Measurements from ENCODE around the gene PRPF19. TPM values are rescaled to one million over a fixed set of nuclear protein-coding genes. Genes with fewer than 3 reads are reported as not detected.

The PRPF19 gene
- total RNA-seq = 29.6 and 32.6 TPM in 2 replicates

GRCh38 chr11:60906132-60906972 is at the start of gene PRPF19:
PRPF19 (minus strand) TSS chr11:60906585; CDS start chr11:60906382, 203 bp downstream.

DNA sequence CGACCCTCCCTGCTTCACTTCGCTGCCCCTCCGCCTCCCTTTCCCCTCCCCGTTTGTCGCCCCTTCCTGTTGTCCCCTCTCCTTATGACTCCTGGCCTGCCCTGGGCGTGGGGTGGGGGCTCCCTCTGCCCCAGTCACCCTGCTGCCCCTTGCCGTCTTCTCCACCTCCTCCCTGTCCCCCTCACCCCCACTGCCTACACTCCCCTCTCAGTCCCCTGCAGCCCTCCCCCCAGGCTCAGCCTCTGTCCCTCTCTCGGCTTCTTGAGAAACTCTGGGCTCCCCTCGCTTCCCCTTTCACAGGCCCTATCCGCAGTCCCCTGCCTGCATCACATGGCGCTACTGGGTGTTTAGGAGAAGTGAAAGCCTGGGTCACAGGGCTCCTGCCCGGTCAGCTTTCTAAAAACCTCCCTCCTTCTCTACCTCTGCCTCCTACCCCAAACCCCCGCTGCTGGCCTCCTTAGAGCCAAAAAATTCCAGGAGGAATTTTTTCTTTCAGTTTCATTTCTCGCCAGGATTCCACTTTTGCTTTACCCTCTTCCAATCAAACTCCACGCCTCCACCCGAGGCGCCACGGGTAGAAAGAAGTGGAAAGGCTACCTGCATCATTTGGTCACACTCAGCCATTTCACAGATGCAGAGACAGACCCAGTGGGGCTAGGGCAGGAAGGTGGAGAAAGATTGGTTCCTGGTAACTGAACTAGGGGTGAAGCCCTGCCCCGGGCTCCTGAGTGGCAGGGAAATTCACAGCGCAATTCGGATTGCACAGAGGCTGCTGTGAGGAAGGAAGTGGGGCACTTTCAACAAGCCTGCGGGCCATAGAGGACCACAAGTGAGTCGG is 45.7 kb upstream of the PRPF19 start, which contains the start of gene SLC15A3:
Gene SLC15A3, minus strand, starts transcription at position 273 of the 838 bp plus-strand sequence. CDS start 625 bp downstream, outside the sequence.

GRCh38 chr11:60924110-60924905 is 17.9 kb upstream of the PRPF19 start, which contains the start of gene TMEM132A:
TMEM132A (plus strand) TSS chr11:60924460; CDS start chr11:60924634, 174 bp downstream.

DNA sequence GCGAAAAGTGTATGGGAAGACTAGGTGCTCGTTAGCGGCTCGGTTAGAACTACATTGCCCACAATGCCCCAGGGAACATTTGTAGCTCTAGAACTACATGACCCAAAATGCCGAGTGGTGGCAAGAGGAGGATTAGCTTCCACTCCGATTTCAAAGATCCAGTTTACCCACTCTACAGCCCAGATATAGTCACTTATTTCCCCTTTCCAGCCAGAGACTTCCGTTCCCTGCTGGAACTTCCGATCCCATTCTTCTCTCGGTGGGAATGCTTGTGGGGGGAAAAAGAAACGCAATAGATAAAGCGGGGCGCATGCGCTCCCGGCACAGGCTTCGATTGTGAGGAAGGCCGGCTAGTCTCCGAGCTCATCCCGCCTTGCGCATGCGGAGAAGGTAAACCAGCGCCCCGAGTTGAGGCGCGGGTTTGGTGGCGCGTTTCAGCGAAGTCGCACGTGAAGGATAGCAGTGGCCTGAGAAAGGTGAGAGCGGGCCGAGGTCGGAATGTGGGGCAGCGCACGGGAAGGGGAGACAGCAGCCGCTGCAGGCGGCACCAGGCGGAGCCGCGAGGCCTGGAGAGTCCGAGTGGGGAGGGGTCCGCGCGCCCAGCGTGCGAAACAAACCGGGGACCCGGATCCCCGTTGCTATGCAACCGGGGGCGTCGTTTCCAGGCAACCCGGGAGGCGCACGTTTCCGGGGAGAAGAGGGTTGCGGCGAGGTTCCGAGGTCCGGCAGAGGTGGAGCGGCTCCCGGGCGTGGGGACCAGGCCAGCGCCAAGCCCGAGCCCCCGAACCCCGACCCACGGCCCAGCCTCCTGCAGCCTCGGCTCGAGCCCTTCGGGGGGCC is 7.6 kb upstream of the PRPF19 start, which contains the start of gene TMEM109:
Gene TMEM109, plus strand, starts transcription at position 366 of the 840 bp plus-strand sequence. CDS start 5,536 bp downstream, outside the sequence.

DNA sequence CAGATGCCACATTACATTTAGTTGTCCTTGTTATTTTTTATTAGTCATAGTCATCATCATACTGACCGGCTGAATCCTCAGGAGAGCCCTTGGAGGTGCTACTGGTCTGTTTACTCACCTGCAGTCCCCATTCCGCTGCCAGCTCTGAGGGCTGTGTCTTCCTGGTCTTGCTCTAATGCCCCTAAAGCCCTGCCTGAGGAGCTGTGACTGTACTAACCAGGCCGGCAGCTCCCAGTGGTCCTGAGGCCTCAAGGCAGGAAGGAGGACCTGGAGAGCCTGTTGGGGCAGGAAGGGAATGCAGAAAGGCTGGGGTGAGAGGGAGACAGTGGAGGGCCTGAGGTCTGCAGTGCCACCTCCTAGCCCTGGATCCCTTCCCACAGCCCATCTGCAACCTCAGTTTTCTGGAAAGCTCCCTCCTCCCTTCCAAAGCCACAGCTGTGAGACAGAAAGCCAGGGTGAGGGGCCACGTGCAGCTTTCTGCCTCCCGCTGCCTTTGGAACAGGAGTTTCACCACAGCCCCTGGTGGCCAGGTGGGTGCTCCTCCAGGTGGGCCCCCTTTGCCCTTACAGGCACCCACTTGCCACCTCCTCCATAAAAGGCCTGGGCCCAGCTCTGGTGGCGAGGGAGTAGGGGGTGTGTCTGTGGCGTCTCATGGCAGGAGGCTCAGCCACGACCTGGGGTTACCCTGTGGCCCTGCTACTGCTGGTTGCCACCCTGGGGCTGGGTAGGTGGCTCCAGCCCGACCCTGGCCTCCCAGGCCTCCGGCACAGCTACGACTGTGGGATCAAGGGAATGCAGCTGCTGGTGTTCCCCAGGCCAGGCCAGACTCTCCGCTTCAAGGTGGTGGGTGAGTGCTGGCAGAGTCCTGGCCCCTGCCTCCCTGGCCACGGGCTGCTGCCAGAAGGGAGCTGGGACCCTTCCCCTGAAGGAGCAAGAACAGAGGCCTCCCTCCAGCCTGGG is 39.2 kb downstream of the PRPF19 start, which contains the start of gene ZP1:
Gene ZP1, plus strand, starts transcription at position 632 of the 960 bp plus-strand sequence. Its CDS starts 20 bp downstream, at position 652.

DNA sequence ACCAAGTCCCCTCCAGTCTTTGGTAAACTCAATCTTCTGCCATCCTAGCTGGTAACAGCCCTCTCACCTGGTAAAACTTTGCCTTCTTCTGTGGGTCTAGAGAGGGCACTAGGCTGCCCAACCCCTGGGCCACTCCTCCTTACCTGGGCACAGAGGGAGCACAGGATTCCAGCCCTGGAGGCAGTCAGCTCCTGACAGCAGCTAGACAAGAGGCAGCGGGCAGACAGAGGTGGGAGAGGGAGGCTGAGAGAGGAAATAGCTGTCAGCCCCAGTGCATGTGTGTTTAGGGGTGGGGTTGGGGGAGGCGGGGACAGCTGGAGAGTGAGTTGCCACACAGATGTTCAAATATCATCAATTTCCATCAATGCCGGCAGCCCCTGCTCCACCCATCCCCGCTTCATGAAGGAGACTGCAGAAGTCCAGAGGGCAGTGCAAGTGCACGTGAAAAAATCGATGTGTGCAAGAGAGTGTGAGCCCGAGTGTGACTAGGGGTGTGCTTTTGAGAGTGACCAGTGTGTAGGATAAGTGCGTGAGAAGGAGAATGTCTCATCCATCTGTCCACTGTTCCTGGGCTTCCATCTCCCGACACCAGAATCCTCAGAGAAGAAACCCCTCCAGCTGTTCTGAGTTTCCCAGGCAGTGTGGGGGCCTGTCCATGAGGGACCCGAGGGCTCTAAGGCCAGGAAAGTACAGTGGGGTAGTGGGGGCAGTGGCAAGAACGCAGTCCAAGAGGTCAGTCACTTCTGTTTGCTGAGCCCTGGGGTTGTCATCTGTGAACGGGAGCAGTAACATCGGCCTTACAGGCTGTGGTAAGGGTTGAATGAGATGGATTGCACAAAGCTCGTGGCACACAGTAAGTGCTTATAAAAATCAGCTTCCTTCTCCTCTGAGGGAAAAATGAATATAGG is 50.4 kb downstream of the PRPF19 start, which contains the start of gene PTGDR2:
Gene PTGDR2, minus strand, starts transcription at position 225 of the 908 bp plus-strand sequence. CDS start 2,228 bp downstream, outside the sequence.

DNA sequence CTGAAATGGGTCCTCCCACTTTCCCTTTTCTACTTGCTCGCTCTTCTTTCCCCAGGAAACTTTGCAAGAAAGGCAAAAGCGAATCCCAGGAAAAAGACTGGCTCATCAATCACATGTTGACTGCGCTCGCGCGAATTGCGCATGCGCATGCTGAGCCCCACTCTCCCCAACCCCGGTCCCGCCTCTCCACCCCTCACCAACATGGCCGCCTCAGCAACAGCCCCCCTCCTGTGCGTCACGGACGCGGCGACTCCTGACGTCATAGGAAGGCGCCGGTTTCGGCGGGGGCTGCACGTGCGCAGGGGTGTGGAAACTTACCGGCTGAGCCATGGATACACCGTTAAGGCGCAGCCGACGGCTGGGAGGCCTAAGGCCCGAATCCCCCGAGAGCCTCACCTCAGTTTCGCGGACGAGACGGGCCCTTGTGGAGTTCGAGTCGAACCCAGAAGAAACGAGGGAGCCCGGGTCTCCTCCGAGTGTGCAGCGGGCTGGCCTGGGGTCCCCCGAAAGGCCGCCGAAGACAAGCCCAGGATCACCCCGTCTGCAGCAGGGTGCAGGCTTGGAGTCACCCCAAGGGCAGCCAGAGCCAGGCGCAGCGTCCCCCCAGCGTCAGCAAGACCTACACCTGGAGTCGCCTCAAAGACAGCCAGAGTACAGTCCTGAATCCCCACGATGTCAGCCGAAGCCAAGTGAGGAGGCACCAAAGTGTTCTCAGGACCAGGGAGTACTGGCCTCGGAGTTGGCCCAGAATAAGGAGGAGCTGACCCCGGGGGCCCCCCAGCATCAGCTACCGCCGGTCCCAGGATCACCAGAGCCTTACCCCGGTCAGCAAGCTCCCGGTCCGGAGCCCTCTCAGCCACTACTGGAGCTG is 64.4 kb downstream of the PRPF19 start, which contains the start of gene CCDC86:
Gene CCDC86, plus strand, starts transcription at position 317 of the 871 bp plus-strand sequence. Its CDS starts 12 bp downstream, at position 329.

Other genes starting within 250 kb of the PRPF19 start
- not detected in 2 replicates for gene MS4A8, start 207.0 kb downstream of the PRPF19 start, total RNA-seq
- not detected in 2 replicates for gene MS4A18, start 181.9 kb downstream of the PRPF19 start, total RNA-seq
- not detected in 2 replicates for gene MS4A15, start 149.7 kb downstream of the PRPF19 start, total RNA-seq
- not detected in 2 replicates for gene MS4A10, start 121.3 kb downstream of the PRPF19 start, total RNA-seq
- gene CCDC86, start 64.5 kb downstream of the PRPF19 start, total RNA-seq = 1.2 and 3.3 TPM in 2 replicates
- 0.16 and 1.5 TPM in 2 replicates for gene PTGDR2, start 50.6 kb downstream of the PRPF19 start, total RNA-seq
- gene ZP1, start 39.0 kb downstream of the PRPF19 start, total RNA-seq = 0.32 TPM in 1 of 2 replicates, not detected in the other
- 17.7 and 23.8 TPM in 2 replicates for gene TMEM109, start 7.6 kb upstream of the PRPF19 start, total RNA-seq
- 9.0 and 10.7 TPM in 2 replicates for gene TMEM132A, start 17.9 kb upstream of the PRPF19 start, total RNA-seq
- 11.0 and 22.6 TPM in 2 replicates for gene SLC15A3, start 45.6 kb upstream of the PRPF19 start, total RNA-seq
- not detected in 2 replicates for gene CD6, start 65.1 kb upstream of the PRPF19 start, total RNA-seq
- gene CD5, start 195.9 kb upstream of the PRPF19 start, total RNA-seq = not detected in 2 replicates

Measured in bronchial smooth muscle cell (primary cell).